DLD1 (cell line): Measurements from ENCODE around the gene POR.
"Not testable (repeated sequence)": the region's sequence is repeated elsewhere in the genome, so short reads cannot be mapped to it uniquely, and the experiment has no call there.

Source experiments
- in situ Hi-C: cut with HindIII; loops from 2 replicates; pipeline ENCODE4 v1.10.0; 2017; ENCODE audit warnings: low sequenced_read_pairs

The POR gene

GRCh38 chr7:75914655-75915415 is at the start of gene POR:
POR (plus strand) TSS chr7:75915155; CDS start chr7:75954002, 38,847 bp downstream.
- in situ Hi-C loops = no loop called here

- in situ Hi-C loops = no loop called here
Measured at GRCh38 chr7:75866114-75866488, 48.9 kb upstream of the POR start.

DNA sequence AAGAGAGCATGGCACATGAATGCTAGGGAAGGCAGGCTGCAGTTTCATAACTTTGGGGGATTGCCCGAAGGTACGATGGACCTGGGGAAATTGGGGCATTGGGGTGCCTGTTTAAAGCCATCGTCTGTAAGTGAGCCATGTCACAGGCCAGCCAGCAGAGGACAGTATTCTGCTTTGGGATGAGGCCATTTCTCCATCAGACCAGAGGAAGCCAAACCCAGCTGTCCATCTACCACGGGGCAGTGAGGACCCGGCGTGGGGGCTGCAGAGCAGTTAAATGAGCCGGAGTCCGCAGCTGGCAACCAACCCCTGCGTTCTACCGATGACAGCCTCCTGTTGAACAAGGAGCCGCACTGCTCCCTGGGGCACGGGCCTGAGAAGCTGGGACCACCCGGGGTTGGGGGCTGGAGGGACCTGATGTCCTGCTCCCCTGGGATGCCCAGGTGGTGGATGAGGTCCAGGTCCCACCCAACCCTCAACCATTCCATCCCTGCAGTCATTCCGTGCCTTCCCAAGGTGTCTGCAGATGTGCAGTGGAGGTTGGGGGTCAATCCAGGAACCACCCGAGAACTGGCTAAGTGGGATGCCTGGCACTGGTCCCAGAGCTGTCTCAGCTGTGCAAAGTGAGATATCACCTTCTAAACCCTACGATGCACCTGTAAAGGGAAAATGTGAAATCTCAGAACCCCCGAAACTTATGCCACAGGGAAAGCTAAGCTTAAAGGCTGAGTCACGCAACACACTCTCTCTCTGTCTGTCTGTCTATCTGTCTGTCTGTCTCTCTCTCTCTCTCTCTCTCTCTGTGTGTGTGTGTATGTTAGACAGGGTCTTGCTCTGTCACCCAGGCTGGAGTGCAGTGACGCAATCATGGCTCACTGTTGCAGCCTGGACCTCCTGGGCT is 48.2 kb upstream of the POR start:
- in situ Hi-C loops = no loop called here

GRCh38 chr7:75867390-75867717 is 47.6 kb upstream of the POR start:
- in situ Hi-C loops = no loop called here

- in situ Hi-C loops = no loop called here
Measured at GRCh38 chr7:75868153-75868552, 46.8 kb upstream of the POR start.

- in situ Hi-C loops = no loop called here
Measured at GRCh38 chr7:75869776-75870379, 45.1 kb upstream of the POR start.

DNA sequence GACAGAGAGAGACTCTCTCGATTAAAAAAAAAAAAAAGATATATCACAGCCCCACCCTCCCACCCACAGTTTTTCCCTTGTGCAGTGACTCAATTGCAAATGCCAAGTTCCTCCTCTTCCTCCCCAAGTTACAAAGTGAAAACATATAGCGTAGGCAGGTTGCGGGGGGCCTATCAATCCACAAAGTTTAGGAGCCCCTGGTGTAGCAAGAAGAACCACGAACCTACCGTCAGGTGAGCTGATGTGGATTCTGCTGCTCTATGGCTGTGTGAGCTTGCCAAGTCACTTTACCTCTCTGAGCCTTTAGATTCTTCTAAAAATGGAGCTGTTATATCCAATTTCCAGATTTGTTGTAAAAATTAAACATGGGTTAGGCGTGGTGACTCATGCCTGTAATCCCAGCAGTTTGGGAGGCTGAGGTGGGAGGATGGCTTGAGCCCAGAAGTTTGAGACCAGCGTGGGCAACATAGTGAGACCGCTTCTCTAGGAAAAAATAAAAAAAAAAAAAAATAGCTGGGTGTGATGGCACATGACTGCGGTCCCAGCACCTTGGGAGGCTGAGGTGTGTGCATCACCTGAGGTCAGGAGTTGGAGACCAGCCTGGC is 44.3 kb upstream of the POR start:
- in situ Hi-C loops = no loop called here

GRCh38 chr7:75872073-75872782 is 42.7 kb upstream of the POR start:
- in situ Hi-C loops = no loop called here

DNA sequence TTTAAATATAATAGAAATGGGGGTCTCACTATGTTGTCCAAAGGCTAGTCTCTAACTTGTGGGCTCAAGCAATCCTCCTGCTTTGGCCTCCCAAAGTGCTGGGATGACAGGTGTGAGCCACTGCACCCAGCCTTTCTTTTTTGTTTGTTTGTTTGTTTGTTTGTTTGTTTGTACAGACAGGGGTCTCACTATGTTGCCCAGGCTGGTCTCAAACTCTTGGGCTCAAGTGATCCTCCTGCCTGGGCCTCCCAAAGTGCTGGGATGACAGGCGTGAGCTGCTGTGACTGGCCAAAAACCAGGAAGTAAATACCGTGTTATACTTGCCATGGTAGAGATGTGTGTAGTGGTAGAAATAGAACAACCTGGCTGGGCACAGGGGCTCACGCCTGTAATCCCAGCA is 40.8 kb upstream of the POR start:
- in situ Hi-C loops = not testable (repeated sequence)

DNA sequence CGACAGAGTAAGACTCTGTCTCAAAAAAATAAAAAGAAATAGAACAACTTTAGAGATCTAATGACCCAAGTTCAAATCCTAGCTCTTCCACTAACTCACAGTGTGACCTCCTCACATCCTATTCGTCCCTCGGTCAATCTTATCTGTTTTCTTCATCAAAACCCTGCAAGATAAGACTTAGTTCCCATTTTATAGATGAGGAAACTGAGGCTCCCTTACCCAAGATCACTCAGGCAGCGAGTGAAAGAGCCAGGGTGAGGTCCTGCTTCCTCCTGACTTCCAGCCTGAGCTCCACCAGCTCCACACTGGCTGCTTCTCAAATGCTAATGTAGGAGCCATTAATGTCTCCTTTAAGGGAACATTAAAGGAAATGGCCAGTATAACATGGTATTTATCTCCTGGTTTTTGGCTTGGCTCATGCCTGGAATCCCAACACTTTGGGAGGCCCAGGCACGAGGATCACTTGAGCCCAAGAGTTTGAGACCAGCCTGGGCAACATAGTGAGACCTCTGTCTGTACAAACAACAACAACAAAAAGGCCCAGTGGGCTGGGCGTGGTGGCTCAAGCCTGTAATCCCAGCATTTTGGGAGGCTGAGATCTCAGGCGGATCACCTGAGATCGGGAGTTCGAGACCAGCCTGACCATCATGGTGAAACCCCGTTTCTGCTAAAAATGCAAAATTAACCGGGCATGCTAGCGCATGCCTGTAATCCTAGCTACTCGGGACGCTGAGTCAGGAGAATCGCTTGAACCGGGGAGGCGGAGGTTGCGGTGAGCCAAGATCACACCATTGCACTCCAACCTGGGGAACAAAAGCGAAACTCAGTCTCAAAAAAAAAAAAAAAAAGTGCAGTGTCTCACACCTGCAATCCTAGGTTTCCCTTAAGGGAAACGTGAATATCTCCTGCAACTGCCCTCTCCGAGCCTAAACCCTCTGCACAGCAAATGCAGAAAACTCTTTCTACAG is 39.6 kb upstream of the POR start:
- in situ Hi-C loops = no loop called here

DNA sequence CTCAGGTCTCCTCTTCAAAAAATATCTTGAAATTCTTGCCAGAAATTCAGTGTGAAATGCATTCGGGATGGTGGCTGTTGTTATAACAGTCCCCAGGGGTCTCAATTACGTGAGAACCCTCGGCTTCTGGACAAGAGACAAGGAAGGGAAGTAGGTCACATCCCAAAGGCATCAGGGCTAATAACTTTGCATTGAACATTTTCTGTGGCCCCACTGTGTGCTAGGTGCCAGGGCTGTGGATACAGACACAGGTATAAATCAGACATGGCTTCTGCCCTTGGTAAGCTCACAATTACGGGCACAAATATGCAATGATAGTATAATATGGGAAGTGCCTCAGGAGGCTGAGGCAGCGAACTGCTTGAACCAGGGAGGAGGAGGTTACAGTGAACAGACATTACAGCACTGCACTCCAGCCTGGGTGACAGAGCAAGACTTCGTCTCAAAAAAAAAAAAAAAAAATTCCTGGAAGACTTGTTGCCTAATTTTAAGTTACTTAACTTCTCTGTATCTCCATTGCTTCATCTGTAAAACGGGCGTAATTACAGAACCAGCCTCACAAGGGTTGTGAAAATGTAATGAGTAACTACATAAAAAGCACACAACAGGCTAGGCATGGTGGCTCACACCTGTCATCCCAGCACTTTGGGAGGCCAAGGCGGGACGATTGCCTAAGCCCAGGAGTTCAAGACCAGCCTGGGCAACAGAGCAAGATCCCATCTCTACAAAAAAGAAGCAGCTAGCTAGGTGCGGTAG is 38.7 kb upstream of the POR start:
- in situ Hi-C loops = no loop called here

- in situ Hi-C loops = no loop called here
Measured at GRCh38 chr7:75878312-75878768, 36.6 kb upstream of the POR start.

- in situ Hi-C loops = no loop called here
Measured at GRCh38 chr7:75878769-75879611, 36.0 kb upstream of the POR start, which contains the start of gene RHBDD2. RHBDD2 (plus strand) TSS chr7:75879034; CDS start chr7:75879083, 49 bp downstream.

GRCh38 chr7:75879771-75880184 is 35.2 kb upstream of the POR start:
- in situ Hi-C loops = no loop called here

- in situ Hi-C loops = no loop called here
Measured at GRCh38 chr7:75880242-75880641, 34.7 kb upstream of the POR start.

- in situ Hi-C loops = no loop called here
Measured at GRCh38 chr7:75881436-75882095, 33.4 kb upstream of the POR start.

DNA sequence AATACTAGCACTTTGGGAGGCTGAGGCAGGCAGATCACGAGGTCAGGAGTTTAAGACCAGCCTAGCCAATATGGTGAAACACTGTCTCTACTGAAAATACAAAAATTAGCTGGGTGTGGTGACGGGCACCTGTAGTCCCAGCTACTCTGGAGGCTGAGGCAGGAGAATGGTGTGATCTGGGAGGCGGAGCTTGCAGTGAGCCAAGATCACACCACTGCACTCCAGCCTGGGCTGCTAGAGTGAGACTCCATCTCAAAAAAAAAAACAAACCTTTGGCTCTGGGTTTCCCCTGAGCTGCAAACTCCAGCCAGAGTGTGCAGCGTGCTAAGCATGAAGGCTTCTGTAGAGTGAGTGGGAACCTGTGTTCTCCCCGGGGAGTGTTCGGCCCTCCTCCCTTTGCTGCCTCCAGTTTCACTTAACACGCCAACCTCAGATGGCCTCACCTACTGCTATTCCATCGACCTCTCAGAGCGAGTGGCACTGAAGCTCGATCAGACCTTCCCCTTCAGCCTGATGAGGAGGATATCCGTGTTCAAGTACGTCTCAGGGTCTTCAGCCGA is 31.6 kb upstream of the POR start:
- in situ Hi-C loops = not testable (repeated sequence)
